Activated CD8-positive, alpha-beta T cell treated with anti-CD3 and anti-CD28 coated beads, Interleukin-2, amount 10 ng/mL, durations not matched to agents 7 days and 5 days (primary cell): Measurements from ENCODE around the gene ZIC1. TPM values are rescaled to one million over a fixed set of nuclear protein-coding genes. Genes with fewer than 3 reads are reported as not detected.

Source experiments
- ATAC-seq: fragments of 150-1000 bp; cut with Tn5 transposase; one replicate; pipeline ENCODE4 v1.10.0; 2021; ENCODE audit warnings: moderate library complexity
- CTCF ChIA-PET: fragments of 350-600 bp; sonication (Branson Sonifier 250); formaldehyde crosslinking; loops from one replicate; lab custom pipeline; 2021; ENCODE audit warnings: antibody characterized with exemption; lab: Charles Lee
- POLR2A ChIA-PET: fragments of 350-600 bp; sonication (Branson Sonifier 250); formaldehyde crosslinking; loops from one replicate; lab custom pipeline; 2021; ENCODE audit warnings: antibody characterized with exemption; lab: Charles Lee
- DNase-seq: peaks from one replicate; pipeline ENCODE4 v3.0.0-alpha.2; 2020
- H3K27ac Mint-ChIP-seq: one replicate; pipeline ENCODE4 v1.8.0; 2021; ENCODE audit warnings: mild to moderate bottlenecking, mixed read lengths
- H3K27me3 Mint-ChIP-seq: one replicate; pipeline ENCODE4 v1.8.0; 2021; ENCODE audit warnings: low read depth, mixed read lengths
- H3K36me3 Mint-ChIP-seq: one replicate; pipeline ENCODE4 v1.8.0; 2021; ENCODE audit warnings: low read depth, mixed read lengths
- H3K4me1 Mint-ChIP-seq: one replicate; pipeline ENCODE4 v1.8.0; 2021; ENCODE audit warnings: low read depth, mixed read lengths
- H3K4me3 Mint-ChIP-seq: one replicate; pipeline ENCODE4 v1.8.0; 2021; ENCODE audit warnings: mild to moderate bottlenecking, mixed read lengths
- H3K9me3 Mint-ChIP-seq: one replicate; pipeline ENCODE4 v1.8.0; 2022; ENCODE audit warnings: mixed read lengths; ENCODE audit not compliant: insufficient read depth
- total RNA-seq, 2 experiments: library from RNA; stranded (reverse); gene quantifications; one replicate each; pipeline ENCODE4 v1.2.3, GENCODE V29; 2021

Gene ZIC1
- total RNA-seq, 2 experiments from 2014 or later = not detected

DNA sequence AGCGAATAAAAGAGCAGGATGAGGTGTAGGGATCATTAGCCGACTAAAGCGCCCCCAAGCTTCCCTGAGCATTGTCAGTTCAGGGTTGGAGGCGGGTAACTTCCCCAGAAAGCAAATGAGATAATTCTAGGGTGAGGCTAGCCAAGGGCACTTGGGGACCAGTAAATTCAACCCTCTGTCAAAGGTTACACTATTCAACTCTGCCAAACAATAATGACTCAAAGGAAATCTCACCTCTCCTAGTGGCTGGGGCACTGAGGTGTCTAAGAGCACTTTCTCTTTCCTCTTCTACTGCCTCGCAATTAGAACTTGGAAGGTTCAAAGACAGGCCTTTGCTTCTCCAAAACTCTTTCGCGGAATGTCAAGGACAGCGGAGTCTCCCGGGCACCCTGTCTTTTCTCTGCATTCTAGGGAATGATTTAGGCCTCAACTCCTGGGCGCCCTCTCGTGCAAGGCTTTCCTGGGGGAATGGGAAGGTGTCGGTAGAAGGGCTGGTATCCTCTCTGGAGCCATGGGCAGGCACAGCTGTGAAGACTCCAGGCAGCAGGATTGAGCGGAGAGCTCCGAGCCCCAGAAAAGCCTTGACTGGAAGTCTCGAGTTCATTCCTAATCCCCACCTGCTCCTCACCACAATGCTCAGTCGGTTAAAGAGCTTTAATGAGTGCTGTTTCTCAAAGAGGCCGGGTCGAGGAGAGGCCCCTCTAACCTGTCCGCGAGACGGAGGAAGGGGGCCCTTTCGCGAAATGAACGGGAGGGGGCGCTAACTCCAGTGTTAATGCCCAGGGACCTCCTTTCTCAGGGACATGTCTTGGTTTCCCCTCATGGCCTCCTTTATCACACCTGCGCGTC is 24.7 kb upstream of the ZIC1 start:
- no peaks in the 10 kb centered on the region for H3K36me3 Mint-ChIP-seq
- peaks cover 8% of the 10 kb centered on the region for H3K9me3 Mint-ChIP-seq
- ATAC-seq (no peak), DNase-seq (no peak)
- POLR2A ChIA-PET = interaction anchor here (0.6 kb wide), 1 partner anchor 505 kb away, joined by 3 read pairs; no protein-coding TSS in a partner anchor
- CTCF ChIA-PET = no interaction called here
- no peaks in the 10 kb centered on the region for H3K4me1 Mint-ChIP-seq
- H3K27ac Mint-ChIP-seq = no peak overlapping the region
- H3K27me3 Mint-ChIP-seq = peaks cover 77% of the 10 kb centered on the region
- no peak overlapping the region for H3K4me3 Mint-ChIP-seq

DNA sequence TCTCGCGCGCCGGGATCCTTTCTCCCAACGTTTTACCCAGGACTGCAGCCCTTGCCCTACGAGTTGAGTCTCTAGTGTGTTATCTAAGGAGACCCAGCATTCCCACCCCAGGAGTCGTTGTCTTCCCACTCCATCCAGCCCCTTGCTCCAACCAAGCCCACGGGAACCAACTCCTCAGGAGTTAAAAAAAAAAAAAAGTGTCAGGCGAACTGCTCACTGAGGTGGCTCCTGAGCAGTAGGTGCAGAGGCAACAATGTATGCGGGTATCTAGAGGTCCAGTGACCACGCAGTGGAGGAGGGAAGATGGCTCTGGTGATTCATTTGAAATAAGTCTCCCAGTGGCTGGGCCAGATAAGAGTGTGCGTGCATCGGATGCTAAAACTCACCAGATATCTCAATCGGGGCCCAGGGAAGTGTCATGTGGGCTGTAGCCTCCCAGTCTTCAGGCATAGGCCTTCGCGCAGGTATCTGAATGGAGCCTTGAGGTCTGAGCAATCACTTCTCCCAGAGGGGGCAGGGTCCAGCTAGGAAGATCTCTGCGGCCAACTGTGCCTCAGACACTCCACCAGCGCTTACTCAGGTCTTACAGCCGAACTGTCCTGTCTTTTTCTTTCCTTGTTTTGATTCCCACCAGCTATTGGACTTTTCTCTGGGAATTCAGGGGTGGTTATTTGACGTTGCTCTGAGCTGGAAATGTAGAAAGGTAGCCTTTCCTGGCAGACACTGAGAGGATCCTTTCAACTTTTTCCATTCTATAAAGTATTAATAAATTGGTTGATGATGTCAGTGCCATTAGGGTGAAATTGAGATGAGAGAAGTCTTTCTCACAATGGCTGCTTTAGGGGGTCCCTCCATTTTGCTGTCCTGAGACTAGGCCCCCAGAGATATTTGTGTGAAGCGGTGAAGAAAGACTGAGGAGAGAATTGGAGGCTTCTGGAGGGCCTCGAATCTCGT is 23.8 kb upstream of the ZIC1 start:
- Mint-ChIP-seq H3K9me3 (peaks cover 8% of the 10 kb centered on the region), H3K4me3 (no peak overlapping the region), H3K4me1 (no peaks in the 10 kb centered on the region), H3K27me3 (peaks cover 74% of the 10 kb centered on the region), H3K36me3 (no peaks in the 10 kb centered on the region), H3K27ac (no peak overlapping the region)
- ChIA-PET CTCF (no interaction called here), POLR2A (no interaction called here)
- ATAC-seq (no peak), DNase-seq (no peak)

DNA sequence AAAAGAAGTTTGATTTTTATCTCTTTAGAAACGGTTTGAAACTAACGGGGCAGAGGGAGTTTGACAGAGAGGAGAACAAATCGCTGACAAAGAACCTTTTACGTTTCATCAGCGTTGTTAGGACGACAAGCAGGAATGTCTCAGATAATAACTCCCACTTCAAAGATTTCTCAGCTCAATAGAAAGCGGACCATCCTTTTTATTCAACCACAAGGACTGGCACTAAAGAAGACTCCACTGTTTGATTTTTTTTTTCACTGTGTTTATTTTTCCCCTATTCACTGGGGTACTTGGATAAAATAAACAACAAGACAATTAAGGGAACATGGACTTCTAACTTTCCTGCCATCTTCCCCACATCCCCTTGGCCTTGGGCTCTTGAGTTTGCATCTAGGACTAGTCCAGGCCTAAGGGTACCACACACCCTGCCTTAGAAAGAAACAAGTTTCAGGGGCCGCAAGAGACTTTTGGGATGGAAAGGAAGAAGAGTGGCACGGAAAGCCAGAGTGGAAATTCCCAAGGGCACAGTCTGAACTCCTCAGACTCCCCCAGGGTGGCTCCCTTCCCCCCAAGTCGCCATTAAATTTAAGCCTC is 21.8 kb upstream of the ZIC1 start:
- DNase-seq (no peak), ATAC-seq (no peak)
- H3K9me3 Mint-ChIP-seq = peaks cover 8% of the 10 kb centered on the region
- H3K27ac Mint-ChIP-seq = no peak overlapping the region
- peaks cover 70% of the 10 kb centered on the region for H3K27me3 Mint-ChIP-seq
- POLR2A ChIA-PET = no interaction called here
- no peak overlapping the region for H3K4me3 Mint-ChIP-seq
- peaks cover 3% of the 10 kb centered on the region for H3K36me3 Mint-ChIP-seq
- H3K4me1 Mint-ChIP-seq = no peaks in the 10 kb centered on the region
- CTCF ChIA-PET = no interaction called here

DNA sequence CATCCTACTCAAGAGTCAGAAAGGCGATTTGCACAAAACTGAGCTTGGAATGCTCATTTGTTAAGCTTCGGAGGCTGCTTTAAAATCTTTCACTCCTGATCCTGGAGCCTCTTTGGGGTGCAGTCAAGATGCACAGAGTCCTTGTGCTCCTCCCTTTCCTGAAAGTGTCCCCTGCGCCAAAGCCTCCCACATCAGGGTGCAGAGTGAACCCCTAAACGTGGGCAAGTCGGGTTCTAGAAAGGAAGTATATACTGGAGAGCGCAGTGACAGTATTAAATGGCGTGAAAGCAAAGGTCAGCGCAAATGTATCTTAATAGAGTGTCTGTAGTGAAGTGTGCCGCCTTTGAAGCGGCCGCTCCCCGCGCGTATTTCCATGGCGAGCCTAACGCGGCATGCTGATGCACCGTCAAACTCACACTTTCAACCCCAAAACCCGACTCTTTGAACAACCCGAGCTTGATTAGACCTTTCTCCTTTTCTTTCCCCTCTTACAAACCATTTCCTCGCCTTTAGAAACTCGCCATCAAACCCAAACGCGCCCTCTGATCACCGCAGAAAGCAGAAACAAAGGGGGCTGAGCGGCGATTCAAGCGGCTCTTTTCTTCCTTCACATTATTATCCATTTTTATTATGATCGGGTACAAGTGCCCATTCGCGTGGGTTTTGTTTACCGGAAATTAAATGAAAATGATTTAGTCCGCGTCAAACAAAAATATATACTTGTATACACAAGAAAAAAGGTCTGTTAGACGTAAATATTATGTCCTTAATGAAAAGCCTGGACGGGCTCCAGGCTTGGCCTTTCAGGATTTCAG is 21.1 kb upstream of the ZIC1 start:
- ATAC-seq (no peak), DNase-seq (no peak)
- POLR2A ChIA-PET = no interaction called here
- H3K27ac Mint-ChIP-seq = peak overlapping the region; percentile 55
- H3K9me3 Mint-ChIP-seq = peaks cover 8% of the 10 kb centered on the region
- H3K36me3 Mint-ChIP-seq = peaks cover 5% of the 10 kb centered on the region
- no peaks in the 10 kb centered on the region for H3K4me1 Mint-ChIP-seq
- no peak overlapping the region for H3K4me3 Mint-ChIP-seq
- CTCF ChIA-PET = interaction anchor here (1.2 kb wide), 1 partner anchor 27 kb away, joined by 3 read pairs; no protein-coding TSS in a partner anchor
- H3K27me3 Mint-ChIP-seq = peaks cover 71% of the 10 kb centered on the region

DNA sequence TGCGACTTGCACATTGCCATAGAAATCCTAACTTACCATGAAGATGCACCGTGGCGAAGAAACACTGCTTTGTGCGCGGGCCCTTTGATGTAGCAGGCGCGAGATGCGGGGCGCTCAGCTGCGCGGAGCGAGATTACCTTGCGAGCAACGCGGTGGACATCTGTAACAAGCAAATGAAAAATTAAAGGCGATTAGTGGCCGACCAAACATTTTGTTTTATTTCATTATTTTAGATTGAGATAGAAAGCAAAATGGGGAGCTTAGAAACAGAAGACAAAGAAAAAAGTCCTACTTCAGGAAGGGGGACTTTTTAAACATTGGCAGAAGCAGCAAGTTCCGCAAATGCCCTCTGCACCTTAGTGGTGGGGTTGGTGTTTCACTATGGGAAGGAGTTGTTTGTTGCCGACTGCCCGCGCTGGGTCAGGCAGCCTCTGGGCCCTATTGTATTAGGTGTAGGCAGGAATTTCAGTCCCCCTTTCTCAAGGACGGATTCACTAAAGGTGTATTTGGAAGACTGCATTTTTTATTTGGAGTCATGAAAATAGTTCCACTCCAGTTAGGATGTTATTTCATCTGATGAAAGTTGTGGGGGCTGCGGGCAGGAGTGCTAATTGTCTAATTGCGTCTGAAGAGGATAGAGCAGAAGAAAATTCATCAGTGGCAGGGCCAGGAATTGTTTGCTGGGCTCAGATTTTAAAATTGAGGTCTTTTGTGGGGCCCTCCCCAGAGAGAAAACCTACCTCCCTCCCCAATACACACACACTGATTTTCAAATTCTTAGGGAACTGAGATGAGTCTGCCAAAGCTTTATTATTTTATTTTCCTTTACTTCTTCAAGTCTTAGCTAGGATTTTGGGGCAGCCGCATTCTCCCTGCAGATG is 20.2 kb upstream of the ZIC1 start:
- ATAC-seq (no peak), DNase-seq (no peak)
- Mint-ChIP-seq H3K4me3 (no peak overlapping the region), H3K36me3 (peaks cover 6% of the 10 kb centered on the region), H3K27ac (no peak overlapping the region), H3K9me3 (peaks cover 8% of the 10 kb centered on the region), H3K4me1 (no peaks in the 10 kb centered on the region), H3K27me3 (peaks cover 68% of the 10 kb centered on the region)
- CTCF ChIA-PET = interaction anchor here (1.2 kb wide), 1 partner anchor 27 kb away, joined by 3 read pairs; no protein-coding TSS in a partner anchor
- POLR2A ChIA-PET = no interaction called here

DNA sequence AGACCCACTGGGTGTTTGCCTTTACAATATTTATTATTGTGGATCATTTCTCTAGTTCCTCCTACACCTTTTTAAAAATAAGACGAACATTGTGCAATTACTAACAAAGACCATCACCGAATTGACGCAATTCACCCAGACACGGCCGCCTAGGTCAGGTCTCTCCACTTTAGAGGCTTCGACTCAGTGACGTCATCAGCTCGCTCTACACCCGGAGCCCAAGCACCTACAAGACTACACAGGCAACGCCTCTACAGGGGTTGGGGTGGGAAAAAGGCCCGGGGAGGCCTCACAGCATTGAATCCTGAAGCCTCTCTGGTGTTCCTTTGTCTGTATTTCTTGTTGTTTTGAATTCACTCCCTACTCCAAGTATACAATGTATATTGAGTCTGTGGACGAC is 19.4 kb upstream of the ZIC1 start:
- no peak for ATAC-seq
- no peak for DNase-seq
- no peak overlapping the region for H3K27ac Mint-ChIP-seq
- peaks cover 8% of the 10 kb centered on the region for H3K36me3 Mint-ChIP-seq
- peaks cover 8% of the 10 kb centered on the region for H3K9me3 Mint-ChIP-seq
- peaks cover 71% of the 10 kb centered on the region for H3K27me3 Mint-ChIP-seq
- H3K4me3 Mint-ChIP-seq = no peak overlapping the region
- H3K4me1 Mint-ChIP-seq = no peaks in the 10 kb centered on the region
- CTCF ChIA-PET = no interaction called here
- POLR2A ChIA-PET = no interaction called here

DNA sequence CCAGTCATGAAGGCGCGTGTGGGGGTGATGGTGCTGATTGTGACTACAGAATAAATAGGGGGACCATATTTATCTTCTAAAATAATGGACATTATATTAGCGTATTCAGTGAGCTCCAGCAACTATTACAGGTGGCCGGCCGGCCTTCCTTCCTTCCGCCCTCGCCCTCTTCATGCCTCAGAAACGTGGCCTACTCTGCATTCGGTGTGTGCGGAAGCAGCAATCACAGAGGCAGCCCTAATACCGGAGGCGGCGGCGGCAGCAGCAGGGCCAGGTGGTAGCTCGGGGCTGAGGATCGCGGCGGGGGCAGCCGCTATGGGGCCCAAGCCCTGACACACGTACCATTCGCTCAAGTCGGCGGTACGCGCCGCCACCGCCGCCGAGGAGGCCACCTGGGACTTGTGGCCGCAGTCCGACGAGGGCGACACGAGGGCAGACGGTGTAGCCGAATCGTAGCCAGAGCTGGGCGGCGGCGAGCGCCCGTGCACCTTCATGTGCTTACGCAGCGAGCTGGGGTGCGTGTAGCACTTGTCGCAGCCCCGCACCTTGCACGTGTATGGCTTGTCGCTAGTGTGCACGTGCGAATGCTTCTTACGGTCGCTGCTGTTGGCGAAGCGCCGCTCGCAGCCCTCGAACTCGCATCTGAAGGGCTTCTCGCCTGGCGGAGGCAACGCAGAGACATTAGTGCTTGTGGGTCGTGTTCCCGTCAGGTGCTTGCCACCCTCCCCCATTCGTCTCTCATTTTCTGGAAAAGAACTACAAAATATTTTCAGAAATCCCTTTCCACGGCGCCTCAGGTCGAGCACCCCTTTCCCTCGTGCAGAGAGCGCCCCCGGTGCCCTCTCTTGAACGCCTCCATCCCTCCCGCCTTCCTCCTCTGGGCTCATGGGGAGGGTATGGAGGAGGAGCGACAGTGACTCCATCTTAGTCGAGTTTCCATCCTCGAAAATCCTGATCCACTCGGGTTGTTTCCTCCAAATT is 18.3 kb upstream of the ZIC1 start:
- ATAC-seq (no peak), DNase-seq (no peak)
- POLR2A ChIA-PET = no interaction called here
- Mint-ChIP-seq H3K27me3 (peaks cover 73% of the 10 kb centered on the region), H3K27ac (peak overlapping the region; percentile 30), H3K4me3 (peak overlapping the region; percentile 18), H3K9me3 (peaks cover 8% of the 10 kb centered on the region), H3K36me3 (peaks cover 9% of the 10 kb centered on the region), H3K4me1 (no peaks in the 10 kb centered on the region)
- CTCF ChIA-PET = no interaction called here

DNA sequence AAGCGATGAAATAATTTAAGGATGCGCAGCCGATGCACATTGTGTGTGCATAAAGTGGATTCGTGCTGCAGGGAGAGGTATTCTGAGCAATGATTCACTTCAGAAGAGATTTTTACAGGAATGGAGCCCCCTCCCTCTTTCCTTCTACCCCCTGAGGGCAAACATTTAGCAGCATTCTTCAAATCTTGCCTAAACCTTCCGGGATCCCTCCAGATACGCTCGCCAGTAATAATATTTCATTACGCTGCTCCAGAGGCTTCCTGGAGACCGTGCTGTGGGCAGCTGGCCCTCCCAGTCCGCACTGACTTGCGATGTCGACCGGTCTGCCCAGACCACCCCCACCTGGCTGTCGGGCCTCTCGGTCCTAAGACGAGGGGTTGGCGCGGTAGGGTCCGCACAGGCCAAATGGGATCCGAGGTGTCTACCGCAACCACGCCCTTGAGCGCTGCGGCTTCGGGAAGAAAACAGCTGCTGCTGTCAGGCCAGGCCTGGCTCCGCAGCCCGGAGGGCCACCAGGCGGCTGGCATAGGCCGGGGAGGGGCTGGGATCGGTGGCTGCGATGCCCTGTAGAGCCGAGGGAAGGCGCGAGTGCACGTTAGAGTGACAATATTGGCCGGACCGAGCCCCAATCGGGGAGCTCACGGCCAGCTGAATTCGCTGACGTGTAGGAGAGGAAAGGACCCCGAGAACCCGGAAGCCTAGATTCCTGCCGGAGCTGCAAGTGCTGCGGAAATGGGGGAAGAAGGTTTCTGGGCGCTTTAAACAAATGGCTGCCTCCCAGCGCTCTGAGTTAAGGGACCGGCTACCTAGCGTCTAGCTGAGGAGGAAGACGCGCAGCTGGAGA is 17.2 kb upstream of the ZIC1 start:
- no peak for ATAC-seq
- no peak for DNase-seq
- Mint-ChIP-seq H3K27me3 (peaks cover 65% of the 10 kb centered on the region), H3K4me1 (no peaks in the 10 kb centered on the region), H3K36me3 (peaks cover 9% of the 10 kb centered on the region), H3K4me3 (peak overlapping the region; percentile 25), H3K9me3 (peaks cover 9% of the 10 kb centered on the region), H3K27ac (peak overlapping the region; percentile 46)
- CTCF ChIA-PET = no interaction called here
- POLR2A ChIA-PET = no interaction called here

DNA sequence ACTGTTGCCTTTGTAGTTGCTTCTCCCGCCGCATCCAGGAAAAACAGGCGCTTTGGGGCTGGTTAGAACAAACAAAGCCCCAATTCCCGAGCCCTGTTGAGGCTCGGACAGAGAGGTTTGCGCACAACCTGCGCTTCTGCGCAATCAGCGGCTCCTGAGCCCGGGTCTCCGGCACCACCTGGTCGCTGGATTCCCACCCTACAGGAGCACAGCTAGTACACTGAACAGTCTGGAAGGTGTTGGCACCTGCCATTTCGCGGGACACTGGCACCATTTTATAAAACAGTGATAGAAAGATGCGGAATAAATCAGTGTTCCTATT is 16.6 kb upstream of the ZIC1 start:
- peaks cover 65% of the 10 kb centered on the region for H3K27me3 Mint-ChIP-seq
- POLR2A ChIA-PET = no interaction called here
- H3K9me3 Mint-ChIP-seq = peaks cover 12% of the 10 kb centered on the region

More for the DNA sequence above, 16.6 kb upstream of the ZIC1 start:
- Mint-ChIP-seq H3K4me1 (no peaks in the 10 kb centered on the region), H3K27ac (no peak overlapping the region), H3K4me3 (peak overlapping the region; percentile 25), H3K36me3 (peaks cover 12% of the 10 kb centered on the region)
- no peak for DNase-seq
- CTCF ChIA-PET = no interaction called here
- no peak for ATAC-seq
